EH (cell line): ENCODE results near the gene ADGB.
"Not testable (repeated sequence)": the region's sequence is repeated elsewhere in the genome, so short reads cannot be mapped to it uniquely, and the experiment has no call there.

Experiments
- DNase-seq: peaks from one replicate; pipeline ENCODE4 v3.0.0-alpha.2; 2015; ENCODE audit warnings: low read depth

Gene ADGB

DNA sequence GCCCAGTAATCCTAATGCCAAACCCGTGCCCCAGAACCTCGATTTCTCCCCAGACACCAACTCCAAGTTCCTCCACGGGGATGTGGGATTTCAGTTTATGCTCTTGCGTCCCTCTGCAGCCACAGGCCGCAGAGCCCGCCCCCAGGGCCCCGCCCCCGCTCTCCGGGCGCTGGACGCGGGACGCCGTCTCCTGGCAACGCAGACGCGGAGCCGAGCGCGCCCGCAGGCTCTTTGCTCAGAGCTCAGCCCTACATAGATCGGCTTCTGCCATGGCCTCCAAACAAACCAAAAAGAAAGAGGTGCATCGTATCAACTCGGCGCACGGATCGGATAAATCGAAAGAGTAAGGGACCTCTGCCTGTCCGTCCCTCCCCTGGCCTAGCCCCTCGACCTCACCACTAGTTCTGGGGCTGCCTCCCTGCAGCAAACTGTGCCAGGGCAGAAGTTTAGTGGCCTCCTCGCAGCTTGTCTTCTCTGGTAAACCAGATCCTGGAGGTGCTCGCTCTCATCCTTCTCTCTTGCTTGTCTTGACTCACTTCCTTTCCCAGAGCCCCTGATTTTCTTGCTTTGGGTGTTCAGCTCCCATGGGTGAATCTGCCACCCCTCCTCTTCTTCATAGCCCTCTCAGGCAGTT is at the start of gene ADGB:
ADGB (plus strand) TSS at position 201 of the 634 bp plus-strand sequence; CDS start at position 270, 69 bp downstream.
- DNase-seq, result peak; percentile 68

DNA sequence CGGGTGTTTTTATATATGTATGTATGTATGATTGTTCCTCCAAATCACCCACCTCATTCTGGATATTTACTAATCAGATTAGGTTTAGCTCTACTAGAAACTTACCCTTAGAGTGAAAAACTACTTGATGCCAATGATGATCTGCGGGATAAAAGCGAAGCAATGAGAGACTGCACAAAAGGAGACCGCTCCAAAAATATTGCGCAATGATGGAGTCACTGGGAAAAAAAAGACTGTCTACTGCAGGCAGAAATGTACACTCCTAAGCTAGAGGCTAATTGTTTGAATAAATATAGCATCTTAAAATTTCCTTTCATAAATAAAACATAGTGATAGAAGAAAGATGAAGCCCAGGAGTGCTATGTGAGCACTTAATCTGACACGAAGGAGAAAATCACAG is 47.9 kb upstream of the ADGB start:
- DNase-seq, result peak; percentile 50

DNA sequence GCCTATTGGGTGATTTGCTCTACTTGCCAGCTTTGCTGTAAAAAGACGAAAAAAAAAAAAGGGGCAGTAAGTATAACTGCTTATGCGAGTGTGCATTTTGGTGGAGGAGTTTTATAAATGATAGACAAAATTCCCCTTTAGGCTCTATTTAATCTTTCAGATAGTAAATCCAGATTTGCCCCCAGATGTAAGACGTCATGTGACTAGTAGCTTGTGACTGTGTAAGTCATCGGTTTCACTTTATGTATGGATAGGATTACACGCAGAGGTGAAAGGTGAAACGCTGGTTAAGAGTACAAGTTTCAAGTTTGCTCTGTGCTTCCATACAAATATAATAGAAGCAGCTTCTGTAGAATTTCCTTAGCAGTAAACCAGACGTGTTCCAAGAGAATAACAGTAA is 47.2 kb upstream of the ADGB start:
- no peak for DNase-seq

- DNase-seq, result no peak
These were observed 45.2 kb upstream of the ADGB start for GRCh38 chr6:146553377-146554135.

- no peak for DNase-seq
These were observed 38.2 kb upstream of the ADGB start for GRCh38 chr6:146560607-146561006.

DNA sequence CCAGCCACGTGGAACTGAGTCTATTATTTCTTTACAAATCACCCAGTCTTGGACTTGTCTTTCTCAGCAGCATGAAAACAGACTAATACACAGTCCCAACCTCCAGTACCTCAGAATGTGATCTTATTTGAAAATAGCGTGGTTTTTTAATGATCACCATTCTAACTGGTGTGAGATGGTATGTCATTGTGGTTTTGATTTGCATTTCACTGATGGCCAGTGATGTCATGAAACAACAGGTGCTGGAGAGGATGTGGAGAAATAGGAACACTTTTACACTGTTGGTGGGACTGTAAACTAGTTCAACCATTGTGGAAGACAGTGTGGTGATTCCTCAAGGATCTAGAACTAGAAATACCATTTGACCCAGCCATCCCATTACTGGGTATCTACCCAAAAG is 32.1 kb upstream of the ADGB start:
- DNase-seq, result not testable (repeated sequence)

DNA sequence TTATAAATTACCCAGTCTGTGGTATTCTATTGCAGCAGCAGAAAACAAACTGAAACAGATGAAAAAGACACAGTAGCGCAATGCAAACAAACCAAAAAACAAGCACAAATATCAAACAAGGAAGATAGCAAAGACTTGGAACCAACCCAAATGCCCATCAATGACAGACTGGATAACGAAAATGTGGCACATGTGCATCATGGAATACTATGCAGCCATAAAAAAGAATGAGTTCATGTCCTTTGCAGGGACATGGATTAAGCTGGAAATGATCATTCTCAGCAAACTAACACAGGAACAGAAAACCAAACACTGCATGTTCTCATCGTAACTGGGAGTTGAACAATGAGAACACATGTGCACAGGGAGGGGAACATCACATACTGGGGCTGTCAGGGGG is 30.2 kb upstream of the ADGB start:
- DNase-seq, result not testable (repeated sequence)

DNA sequence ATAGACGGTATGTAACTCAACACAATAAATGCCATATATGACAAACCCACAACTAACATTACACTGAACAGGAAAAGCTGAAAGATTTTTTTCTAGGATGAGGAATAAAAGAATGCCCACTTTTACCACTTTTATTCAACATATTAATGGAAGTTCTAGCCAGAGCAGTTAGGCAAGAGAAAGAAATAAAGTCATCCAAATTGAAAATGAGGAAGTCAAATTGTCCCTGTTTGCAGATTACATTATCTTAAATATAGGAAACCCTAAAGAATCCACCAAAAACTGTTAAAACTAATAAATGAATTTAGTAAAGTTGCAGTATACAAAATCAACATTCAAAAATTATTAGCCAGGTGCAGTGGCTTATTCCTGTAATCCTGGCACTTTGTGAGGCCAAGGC is 24.6 kb upstream of the ADGB start:
- no peak for DNase-seq

- DNase-seq, result peak; percentile 9
These were observed 20.7 kb upstream of the ADGB start for GRCh38 chr6:146578054-146578453.

DNA sequence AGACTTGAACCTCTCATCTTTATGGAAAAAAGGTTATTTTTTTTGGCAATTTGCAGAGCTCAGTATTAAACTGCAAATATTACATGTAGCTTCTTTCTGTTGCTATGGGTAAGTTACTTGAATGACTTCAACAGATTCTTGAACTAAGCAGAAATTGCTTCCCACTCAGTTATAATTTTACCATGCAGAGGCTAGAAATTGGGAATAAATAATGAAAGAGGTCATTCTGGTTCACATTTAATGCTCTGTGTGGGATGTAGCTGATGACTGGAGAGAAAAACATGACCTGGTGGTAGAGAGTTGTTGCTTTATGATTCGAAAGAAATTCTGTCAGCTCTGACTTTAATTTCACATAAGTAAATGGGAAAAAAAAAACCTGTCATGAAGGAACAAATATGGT is 16.8 kb upstream of the ADGB start:
- no peak for DNase-seq

DNA sequence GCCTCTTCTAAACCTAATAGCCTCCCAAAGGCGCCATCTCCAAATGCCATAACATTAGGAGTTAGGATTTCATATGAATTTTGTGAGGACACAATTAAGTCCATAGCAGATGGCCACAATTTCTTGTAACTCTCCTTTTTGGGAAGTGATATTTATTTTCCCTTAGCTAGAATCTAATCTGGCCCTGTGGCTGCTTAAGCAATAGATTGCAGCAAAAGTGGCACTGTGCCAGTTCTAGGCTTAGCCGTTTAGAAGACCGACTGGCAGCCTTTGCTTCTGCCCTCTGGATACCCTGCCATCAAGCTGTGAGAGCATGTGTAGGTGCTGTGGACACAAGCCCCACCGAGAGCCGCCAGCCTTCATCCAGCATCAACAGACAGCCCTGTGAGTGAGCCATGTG is 15.9 kb upstream of the ADGB start:
- no peak for DNase-seq

DNA sequence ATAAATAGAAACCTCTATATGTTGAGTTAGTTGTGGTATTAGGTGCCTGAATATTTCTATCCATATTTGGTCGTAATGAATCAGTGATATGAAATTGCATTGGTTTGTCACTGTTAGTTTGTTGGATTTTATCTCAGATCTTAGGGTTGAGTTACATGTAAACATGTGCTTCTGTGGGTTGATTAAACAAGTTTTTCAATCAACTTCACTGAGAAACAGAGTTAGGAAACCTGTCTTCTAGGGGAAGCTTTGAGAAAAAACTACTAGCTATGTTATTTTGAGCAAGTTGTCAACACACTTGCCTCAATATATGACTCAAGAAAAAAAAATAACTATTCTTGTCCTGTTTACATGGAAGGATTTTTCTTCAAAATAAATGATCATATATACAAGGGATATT is 14.8 kb upstream of the ADGB start:
- DNase-seq, result peak; percentile 1

DNA sequence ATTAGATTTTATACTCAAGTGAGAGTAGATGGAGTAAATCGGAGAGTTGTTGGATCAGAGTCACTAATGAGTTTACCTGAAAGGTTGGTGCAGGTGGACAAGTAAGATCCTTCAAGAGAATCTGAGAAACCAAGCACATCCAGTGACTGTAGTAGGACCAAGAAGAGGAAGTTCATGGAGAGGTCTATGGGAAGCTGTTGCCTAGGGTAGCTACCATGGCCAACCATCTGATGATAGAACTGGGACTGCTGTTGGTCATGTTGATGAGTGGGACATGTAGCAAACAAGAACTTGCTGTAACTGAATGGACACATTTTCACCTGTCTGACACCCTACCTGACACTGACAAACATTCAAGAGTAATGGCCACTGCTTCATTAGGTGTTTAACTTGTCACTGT is 11.3 kb upstream of the ADGB start:
- no peak for DNase-seq

- DNase-seq, result no peak
These were observed 8.3 kb upstream of the ADGB start for GRCh38 chr6:146590492-146590891.

- DNase-seq, result no peak
These were observed 6.3 kb upstream of the ADGB start for GRCh38 chr6:146592451-146592850.

GRCh38 chr6:146593986-146594385 is 4.8 kb upstream of the ADGB start:
- no peak for DNase-seq

DNA sequence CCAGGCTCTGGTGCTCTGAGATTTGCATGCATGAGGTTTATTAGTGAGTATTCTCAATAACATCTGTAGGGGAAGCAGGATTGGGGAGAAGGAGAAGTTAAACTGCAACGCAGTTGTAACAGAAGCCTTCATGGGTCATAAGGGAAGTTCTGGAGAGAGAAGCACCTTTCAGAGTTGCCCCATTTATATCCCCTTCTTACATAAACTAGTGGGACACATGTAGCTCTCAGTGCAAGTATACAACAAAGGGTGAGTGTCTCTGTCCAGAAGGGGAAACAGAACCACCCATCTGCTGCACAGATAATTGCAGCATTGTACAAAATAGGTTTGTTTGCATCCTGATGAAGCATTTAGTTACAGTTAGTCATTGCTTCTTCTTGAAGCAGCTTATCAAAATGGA is 4.3 kb upstream of the ADGB start:
- DNase-seq, result no peak

DNA sequence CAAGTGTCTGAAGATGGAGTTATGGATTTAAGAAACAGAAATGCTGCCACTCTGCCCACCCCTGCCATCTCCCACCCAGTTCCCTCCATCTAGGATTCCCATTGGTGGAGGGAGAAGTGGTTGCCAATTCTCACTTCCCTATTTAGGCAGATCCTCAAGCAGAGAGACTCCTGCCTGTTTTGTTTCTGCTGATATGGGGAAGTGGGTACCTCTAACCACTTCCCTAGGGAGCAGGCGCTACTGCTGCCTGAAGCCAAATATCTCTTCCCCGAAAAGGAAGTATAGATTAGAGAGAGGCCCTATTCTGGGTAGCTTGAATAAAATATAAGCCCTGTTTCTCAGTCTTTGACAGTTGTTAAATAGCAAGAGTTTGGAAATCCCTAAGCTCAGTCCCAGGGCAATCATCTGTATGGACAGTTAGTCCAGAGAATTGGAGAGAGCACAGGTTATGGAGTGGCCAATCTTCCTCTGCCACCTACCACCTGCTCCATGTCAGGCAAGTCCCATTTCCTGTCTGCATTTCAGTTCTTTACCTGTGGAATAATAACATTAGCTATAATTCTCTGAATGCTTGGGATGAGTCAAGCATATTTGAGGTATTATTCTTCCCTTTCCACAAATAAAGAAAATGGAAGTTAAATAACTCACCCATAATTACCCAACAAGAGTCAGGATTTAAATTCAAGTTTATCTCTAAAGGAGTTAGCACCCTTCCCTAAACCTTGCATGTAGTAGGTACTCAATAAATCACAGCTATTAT is 2.6 kb upstream of the ADGB start:
- no peak for DNase-seq

DNA sequence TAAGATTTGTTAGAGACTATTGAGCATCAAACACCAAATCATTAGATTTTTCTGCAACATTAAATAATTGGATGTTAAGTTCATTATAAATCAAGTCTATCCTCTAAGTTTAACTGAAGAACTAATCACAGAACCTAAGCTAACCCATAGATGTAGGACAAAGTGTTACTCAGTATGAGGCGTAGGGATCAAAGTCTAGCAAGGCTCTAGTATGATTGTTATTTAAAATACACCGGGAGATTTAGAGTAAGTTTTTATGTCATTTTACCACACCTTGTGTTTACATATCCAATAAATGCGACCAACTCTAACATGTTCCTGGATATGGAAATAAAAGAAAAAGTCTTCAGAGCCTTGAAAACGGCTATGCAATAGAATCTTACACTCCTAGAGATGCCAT is 2.6 kb downstream of the ADGB start:
- DNase-seq, result no peak

GRCh38 chr6:146602526-146602925 is 3.8 kb downstream of the ADGB start:
- DNase-seq, result no peak

DNA sequence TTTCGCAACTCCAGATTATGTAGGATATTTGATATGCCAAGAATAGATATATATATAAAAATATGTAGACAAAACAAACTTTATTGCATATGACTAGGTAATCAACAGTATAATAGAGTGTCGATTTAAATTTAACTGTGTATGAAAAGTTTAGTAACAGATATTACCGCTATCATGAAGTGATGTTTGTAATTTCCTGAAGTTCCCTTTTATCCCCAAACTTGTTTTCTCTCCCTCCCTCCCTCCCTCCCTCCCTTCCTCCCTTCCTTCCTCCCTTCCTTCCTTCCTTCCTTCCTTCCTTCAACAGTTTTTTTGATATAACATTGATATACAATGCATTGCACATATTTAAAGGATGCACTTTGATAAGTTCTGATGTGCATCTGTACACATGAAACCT is 15.2 kb downstream of the ADGB start:
- no peak for DNase-seq

GRCh38 chr6:146620655-146621054 is 21.9 kb downstream of the ADGB start:
- no peak for DNase-seq

- DNase-seq, result no peak
These were observed 29.6 kb downstream of the ADGB start for GRCh38 chr6:146628350-146628749.
